Neural cell (in vitro differentiated cells): ENCODE measurements around the gene ESYT3. TPM values are rescaled to one million over a fixed set of nuclear protein-coding genes. Genes with fewer than 3 reads are reported as not detected.
"Not testable (repeated sequence)": the region's sequence is repeated elsewhere in the genome, so short reads cannot be mapped to it uniquely, and the experiment has no call there.

Experiments used
- H2AFZ ChIP-seq: fragments of 200-600, 300-800 bp; sonication (generic), shearing (Covaris generic); 2 replicates; pipeline ENCODE4 v1.6.0; 2014; ENCODE audit warnings: low read depth, mild to moderate bottlenecking, antibody characterized with exemption, low read length, moderate library complexity
- H3F3A ChIP-seq: fragments of 200-600 bp; shearing (Covaris generic); 2 replicates; pipeline ENCODE4 v1.6.1; 2016; ENCODE audit warnings: mild to moderate bottlenecking, moderate library complexity, mixed read lengths, antibody characterized with exemption, low read length; ENCODE audit not compliant: insufficient read depth, poor library complexity, severe bottlenecking
- H3K27ac ChIP-seq: fragments of 200-600, 300-800 bp; sonication (generic), shearing (Covaris generic); 2 replicates; pipeline ENCODE4 v1.5.1; 2014; ENCODE audit warnings: mild to moderate bottlenecking, low read length, moderate library complexity
- H3K27me3 ChIP-seq: fragments of 300-800, 200-600 bp; sonication (generic), shearing (Covaris generic); 2 replicates; pipeline ENCODE4 v1.6.0; 2014; ENCODE audit warnings: mild to moderate bottlenecking, low read depth, low read length, moderate library complexity; ENCODE audit not compliant: insufficient read depth
- H3K36me3 ChIP-seq: fragments of 300-800, 200-600 bp; sonication (generic), shearing (Covaris generic); 2 replicates; pipeline ENCODE4 v1.5.1; 2014; ENCODE audit warnings: mild to moderate bottlenecking, antibody characterized with exemption, low read length, moderate library complexity; ENCODE audit not compliant: insufficient read depth
- H3K4me2 ChIP-seq: fragments of 300-800, 200-600 bp; sonication (generic), shearing (Covaris generic); 2 replicates; pipeline ENCODE4 v1.6.0; 2014; ENCODE audit warnings: mild to moderate bottlenecking, low read length
- H3K4me3 ChIP-seq: fragments of 300-800, 200-600 bp; sonication (generic), shearing (Covaris generic); 2 replicates; pipeline ENCODE4 v1.5.1; 2014; ENCODE audit warnings: mild to moderate bottlenecking, low read length, moderate library complexity
- H3K79me2 ChIP-seq: fragments of 200-600 bp; shearing (Covaris generic); replicated peaks from 2 replicates; pipeline ENCODE4 v1.6.0; 2014; ENCODE audit warnings: mild to moderate bottlenecking, low read length, moderate library complexity; ENCODE audit not compliant: insufficient read depth
- H3K9ac ChIP-seq: fragments of 300-800, 200-600 bp; sonication (generic), shearing (Covaris generic); 2 replicates; pipeline ENCODE4 v1.6.1; 2016; ENCODE audit warnings: mild to moderate bottlenecking, low read length, mixed read lengths
- H3K9me2 ChIP-seq: fragments of 200-600 bp; shearing (Covaris generic); 2 replicates; pipeline ENCODE4 v1.6.1; 2016; ENCODE audit warnings: mild to moderate bottlenecking, low read length, mixed read lengths; ENCODE audit not compliant: insufficient read depth
- H3K9me3 ChIP-seq: fragments of 200-600, 300-800 bp; sonication (generic), shearing (Covaris generic); 2 replicates; pipeline ENCODE4 v1.6.1; 2016; ENCODE audit warnings: mild to moderate bottlenecking, mixed run types, low read length, moderate library complexity, mixed read lengths
- H4K20me1 ChIP-seq: fragments of 200-600 bp; shearing (Covaris generic); 2 replicates; pipeline ENCODE4 v1.6.1; 2016; ENCODE audit warnings: mild to moderate bottlenecking, mixed run types; ENCODE audit not compliant: insufficient read depth
- EP300 ChIP-seq: fragments of 450-650 bp; conservative IDR thresholded peaks from 2 replicates; pipeline ENCODE4 v1.6.1; 2014; ENCODE audit warnings: antibody characterized with exemption, mild to moderate bottlenecking, moderate library complexity; ENCODE audit not compliant: poor library complexity, severe bottlenecking
- EZH2 ChIP-seq: fragments of 200-600, 300-800 bp; shearing (Covaris generic), sonication (generic); IDR thresholded peaks from 2 replicates; pipeline ENCODE4 v1.6.1; 2014; ENCODE audit warnings: antibody characterized with exemption, low read length, borderline replicate concordance, mild to moderate bottlenecking; ENCODE audit not compliant: insufficient read depth, poor library complexity, severe bottlenecking
- MXI1 ChIP-seq: fragments of 450-650 bp; conservative IDR thresholded peaks from 2 replicates; pipeline ENCODE4 v1.6.1; 2014; ENCODE audit warnings: antibody characterized with exemption, mild to moderate bottlenecking; ENCODE audit not compliant: poor library complexity, severe bottlenecking
- POLR2AphosphoS5 ChIP-seq: IDR thresholded peaks from 2 replicates; pipeline ENCODE4 v1.6.1; 2012
- RAD21 ChIP-seq: fragments of 450-650 bp; conservative IDR thresholded peaks from 2 replicates; pipeline ENCODE4 v1.6.1; 2014; ENCODE audit warnings: antibody characterized with exemption, mild to moderate bottlenecking, moderate library complexity
- SMC3 ChIP-seq: fragments of 450-650 bp; conservative IDR thresholded peaks from 2 replicates; pipeline ENCODE4 v1.6.1; 2014; ENCODE audit warnings: antibody characterized with exemption, mild to moderate bottlenecking, moderate library complexity; ENCODE audit not compliant: poor library complexity
- TAF1 ChIP-seq: IDR thresholded peaks from 2 replicates; pipeline ENCODE4 v1.6.1; 2012; ENCODE audit warnings: low read depth
- polyA plus RNA-seq: library from polyadenylated mRNA; depleted of rRNA; stranded (reverse); fragments of >200 nt; gene quantifications from 2 replicates; pipeline ENCODE4 v1.2.3, GENCODE V29; 2014
- TF ChIP-seq, protein P1 (sequence below): IDR thresholded peaks from 2 replicates; pipeline ENCODE4 v1.6.1; 2012; ENCODE audit warnings: borderline replicate concordance
- TF ChIP-seq, protein P2 (sequence below): fragments of 450-650 bp; IDR thresholded peaks from 2 replicates; pipeline ENCODE4 v1.5.1; 2014; ENCODE audit warnings: antibody characterized with exemption, mild to moderate bottlenecking, moderate library complexity; ENCODE audit not compliant: poor library complexity, severe bottlenecking

ESYT3 gene
- polyA plus RNA-seq, 1 donor from 2014 or later = 0.33 TPM

DNA sequence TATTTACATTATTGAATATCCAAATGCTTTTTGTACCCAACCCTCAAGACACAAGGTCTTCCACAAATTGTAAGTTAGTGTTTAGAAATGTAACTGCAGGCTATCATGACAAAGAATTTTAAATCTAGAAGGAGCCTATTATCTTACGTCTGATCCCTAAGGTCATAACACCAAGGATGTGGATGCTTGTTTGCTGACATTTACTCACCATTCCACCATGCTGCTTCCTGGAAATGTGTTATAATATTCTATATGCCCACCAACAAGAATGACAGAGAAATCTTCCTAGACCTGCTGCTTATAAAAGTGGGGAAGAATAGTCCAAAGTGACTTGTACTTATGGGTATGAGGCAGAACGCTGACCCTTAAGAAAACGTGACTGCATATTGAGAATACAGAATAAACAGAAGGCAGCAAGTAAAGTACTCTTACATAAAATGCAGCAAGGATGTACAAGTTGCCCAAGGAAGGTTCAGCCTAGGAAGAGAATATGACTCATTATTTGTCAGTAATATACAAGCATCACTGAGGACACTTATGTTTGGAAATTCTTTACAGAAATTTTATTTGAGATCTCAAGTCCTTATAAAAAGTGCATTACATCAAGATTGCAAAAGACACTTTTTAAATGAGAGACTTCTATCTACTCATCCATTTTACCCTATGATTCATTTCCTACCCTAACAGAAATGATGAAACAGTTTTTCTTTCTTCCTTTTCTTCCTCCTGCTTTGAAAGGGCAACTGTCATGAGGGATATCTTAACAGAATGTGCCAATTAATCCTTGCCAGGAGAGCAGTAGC lies 59.6 kb downstream of the ESYT3 start:
- Histone ChIP-seq H3F3A (no peaks in the 10 kb centered on the region), H3K9me2 (no peaks in the 10 kb centered on the region), H2AFZ (no peak overlapping the region), H4K20me1 (no peaks in the 10 kb centered on the region), H3K27me3 (no peaks in the 10 kb centered on the region), H3K4me2 (no peak overlapping the region), H3K4me3 (no peak overlapping the region), H3K79me2 (no peaks in the 10 kb centered on the region), H3K36me3 (no peaks in the 10 kb centered on the region), H3K27ac (no peak overlapping the region), H3K9me3 (peaks cover under 1% of the 10 kb centered on the region), H3K9ac (no peak overlapping the region)
- TF ChIP-seq POLR2AphosphoS5 = no peak
- no peak for TF ChIP-seq TAF1
- TF ChIP-seq SMC3 = no peak
- no peak for TF ChIP-seq EZH2

DNA sequence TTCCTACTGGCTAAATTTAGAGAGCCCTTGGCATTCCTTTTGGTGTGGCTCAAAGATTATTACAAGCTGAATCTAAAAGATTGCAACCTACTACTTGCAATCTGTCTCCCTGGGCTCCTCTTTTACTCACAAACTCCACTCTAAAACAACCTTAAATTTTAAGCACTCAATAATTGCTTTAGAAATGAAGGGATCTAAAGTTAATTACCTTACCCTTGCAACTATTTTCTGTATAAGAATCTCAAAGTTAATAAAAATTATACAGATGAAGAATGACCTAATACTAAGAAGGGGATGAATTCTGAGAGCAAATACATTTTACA lies 60.2 kb downstream of the ESYT3 start:
- Histone ChIP-seq H3K4me3 (no peak overlapping the region), H3K9ac (no peak overlapping the region), H2AFZ (no peak overlapping the region), H3K9me3 (no peaks in the 10 kb centered on the region), H3K79me2 (no peaks in the 10 kb centered on the region), H3F3A (no peaks in the 10 kb centered on the region), H3K27ac (no peak overlapping the region), H3K9me2 (no peaks in the 10 kb centered on the region), H3K4me2 (no peak overlapping the region), H3K27me3 (no peaks in the 10 kb centered on the region), H4K20me1 (no peaks in the 10 kb centered on the region), H3K36me3 (no peaks in the 10 kb centered on the region)
- TF ChIP-seq, protein P1, sequence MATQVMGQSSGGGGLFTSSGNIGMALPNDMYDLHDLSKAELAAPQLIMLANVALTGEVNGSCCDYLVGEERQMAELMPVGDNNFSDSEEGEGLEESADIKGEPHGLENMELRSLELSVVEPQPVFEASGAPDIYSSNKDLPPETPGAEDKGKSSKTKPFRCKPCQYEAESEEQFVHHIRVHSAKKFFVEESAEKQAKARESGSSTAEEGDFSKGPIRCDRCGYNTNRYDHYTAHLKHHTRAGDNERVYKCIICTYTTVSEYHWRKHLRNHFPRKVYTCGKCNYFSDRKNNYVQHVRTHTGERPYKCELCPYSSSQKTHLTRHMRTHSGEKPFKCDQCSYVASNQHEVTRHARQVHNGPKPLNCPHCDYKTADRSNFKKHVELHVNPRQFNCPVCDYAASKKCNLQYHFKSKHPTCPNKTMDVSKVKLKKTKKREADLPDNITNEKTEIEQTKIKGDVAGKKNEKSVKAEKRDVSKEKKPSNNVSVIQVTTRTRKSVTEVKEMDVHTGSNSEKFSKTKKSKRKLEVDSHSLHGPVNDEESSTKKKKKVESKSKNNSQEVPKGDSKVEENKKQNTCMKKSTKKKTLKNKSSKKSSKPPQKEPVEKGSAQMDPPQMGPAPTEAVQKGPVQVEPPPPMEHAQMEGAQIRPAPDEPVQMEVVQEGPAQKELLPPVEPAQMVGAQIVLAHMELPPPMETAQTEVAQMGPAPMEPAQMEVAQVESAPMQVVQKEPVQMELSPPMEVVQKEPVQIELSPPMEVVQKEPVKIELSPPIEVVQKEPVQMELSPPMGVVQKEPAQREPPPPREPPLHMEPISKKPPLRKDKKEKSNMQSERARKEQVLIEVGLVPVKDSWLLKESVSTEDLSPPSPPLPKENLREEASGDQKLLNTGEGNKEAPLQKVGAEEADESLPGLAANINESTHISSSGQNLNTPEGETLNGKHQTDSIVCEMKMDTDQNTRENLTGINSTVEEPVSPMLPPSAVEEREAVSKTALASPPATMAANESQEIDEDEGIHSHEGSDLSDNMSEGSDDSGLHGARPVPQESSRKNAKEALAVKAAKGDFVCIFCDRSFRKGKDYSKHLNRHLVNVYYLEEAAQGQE = no peak
- TF ChIP-seq TAF1 = no peak
- no peak for TF ChIP-seq POLR2AphosphoS5
- no peak for TF ChIP-seq MXI1
- no peak for TF ChIP-seq RAD21
- TF ChIP-seq, protein P2, sequence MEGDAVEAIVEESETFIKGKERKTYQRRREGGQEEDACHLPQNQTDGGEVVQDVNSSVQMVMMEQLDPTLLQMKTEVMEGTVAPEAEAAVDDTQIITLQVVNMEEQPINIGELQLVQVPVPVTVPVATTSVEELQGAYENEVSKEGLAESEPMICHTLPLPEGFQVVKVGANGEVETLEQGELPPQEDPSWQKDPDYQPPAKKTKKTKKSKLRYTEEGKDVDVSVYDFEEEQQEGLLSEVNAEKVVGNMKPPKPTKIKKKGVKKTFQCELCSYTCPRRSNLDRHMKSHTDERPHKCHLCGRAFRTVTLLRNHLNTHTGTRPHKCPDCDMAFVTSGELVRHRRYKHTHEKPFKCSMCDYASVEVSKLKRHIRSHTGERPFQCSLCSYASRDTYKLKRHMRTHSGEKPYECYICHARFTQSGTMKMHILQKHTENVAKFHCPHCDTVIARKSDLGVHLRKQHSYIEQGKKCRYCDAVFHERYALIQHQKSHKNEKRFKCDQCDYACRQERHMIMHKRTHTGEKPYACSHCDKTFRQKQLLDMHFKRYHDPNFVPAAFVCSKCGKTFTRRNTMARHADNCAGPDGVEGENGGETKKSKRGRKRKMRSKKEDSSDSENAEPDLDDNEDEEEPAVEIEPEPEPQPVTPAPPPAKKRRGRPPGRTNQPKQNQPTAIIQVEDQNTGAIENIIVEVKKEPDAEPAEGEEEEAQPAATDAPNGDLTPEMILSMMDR = no peak
- no peak for TF ChIP-seq EP300
- no peak for TF ChIP-seq SMC3
- no peak for TF ChIP-seq EZH2

DNA sequence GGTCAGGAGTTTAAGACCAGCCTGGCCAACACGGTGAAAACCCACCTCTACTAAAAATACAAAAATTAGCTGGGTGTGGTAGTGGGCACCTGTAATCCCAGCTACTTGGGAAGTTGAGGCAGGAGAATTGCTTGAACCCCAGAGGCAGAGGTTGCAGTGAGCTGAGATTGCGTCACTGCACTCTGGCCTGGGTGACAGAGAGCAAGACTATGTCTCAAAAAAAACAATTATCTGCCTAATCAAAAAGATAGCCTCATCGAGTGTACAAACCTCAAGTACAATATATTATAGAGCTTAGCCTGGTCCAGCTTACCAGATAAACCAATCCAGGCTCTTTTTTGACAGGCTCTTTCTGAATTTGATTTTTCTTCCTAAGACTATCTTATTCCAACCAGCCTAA lies 61.2 kb downstream of the ESYT3 start:
- not testable (repeated sequence) for H3K9me3 ChIP-seq, H3K9me2 ChIP-seq, H3F3A ChIP-seq, H3K79me2 ChIP-seq, H3K4me3 ChIP-seq, H3K36me3 ChIP-seq, H2AFZ ChIP-seq, H4K20me1 ChIP-seq, H3K9ac ChIP-seq, H3K27me3 ChIP-seq, H3K4me2 ChIP-seq, H3K27ac ChIP-seq
